Measurements from ENCODE around the gene JAG1.

The JAG1 gene

DNA sequence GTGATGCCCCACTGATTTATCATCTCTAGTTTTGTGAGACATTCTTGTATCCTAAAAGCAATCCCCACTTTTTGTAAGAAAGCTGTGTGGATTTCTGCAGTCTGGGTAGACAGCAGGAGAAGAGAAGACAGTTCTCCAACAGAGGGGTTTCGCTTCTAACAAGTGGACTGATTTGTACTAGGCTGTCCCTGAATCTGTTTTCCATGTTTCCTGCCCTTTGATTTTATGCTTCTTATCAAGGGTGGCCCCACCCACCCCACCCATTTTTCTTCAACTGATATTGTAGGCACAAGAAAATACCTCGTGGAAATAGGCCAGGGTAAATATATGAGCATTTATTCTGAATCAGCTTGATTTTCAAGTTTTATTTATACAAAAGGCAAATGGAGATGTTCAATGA, 25.7 kb upstream of the JAG1 start:
- no peak for DNase-seq

DNA sequence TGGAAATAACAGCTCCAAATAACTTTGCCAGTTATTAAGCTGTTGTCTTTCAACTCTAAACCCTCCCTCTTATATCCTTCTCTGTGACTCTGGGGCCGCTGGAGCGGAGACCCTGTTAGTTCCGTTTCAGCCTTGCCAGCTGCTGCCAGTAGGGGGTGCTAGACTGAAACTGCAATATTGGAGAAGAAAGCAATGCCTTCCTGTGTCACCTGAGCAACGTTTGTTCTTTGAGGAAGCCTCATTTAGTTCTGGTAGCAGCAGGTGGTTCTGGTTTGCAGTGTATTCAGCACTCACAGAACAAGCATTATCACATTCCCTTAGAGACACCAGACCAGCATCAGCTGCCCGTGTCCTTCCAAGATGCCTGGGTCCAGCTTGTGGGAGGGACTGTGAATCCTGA, 22.9 kb upstream of the JAG1 start:
- DNase-seq, result no peak

DNA sequence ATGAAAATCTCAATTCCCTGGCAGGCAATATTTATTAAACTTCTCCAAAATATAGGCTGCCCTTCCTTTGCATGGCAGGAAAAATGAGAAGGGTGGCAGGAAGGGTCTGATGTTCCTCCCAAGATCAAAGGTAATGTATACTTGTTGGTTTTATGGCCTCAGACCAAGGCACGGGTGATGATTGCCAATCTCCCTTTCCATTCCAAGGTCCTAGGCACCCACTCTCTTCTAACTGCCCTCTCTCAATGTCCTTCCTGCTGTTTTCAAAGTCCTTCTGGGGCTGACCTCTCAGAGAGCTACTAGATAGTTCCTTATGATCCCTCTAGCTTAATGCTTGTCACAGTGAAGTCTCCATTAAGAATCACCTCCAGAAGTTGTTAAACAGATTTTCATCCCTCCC, 15.6 kb upstream of the JAG1 start:
- no peak for DNase-seq

DNA sequence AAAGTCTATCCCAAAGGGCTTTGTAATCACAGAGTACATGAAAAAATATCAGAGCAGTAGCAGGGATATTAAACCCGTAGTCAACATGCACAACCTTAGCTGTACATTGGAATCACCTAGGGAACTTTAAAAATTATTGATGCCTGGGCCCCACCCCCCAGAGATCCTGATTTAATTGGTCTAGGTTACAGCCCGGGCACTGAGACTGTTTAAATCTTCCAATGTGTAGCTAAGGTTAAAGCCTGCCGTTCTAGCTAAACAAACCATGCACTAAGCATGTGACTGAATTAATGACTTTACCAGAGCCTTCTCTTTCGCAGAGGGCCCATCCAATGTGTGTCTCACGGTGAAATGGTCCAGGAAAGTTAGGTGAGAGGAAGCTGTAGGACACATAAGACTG, 14.1 kb upstream of the JAG1 start:
- DNase-seq, result no peak

GRCh38 chr20:10686356-10687133, 12.7 kb upstream of the JAG1 start:
- no peak for DNase-seq

DNA sequence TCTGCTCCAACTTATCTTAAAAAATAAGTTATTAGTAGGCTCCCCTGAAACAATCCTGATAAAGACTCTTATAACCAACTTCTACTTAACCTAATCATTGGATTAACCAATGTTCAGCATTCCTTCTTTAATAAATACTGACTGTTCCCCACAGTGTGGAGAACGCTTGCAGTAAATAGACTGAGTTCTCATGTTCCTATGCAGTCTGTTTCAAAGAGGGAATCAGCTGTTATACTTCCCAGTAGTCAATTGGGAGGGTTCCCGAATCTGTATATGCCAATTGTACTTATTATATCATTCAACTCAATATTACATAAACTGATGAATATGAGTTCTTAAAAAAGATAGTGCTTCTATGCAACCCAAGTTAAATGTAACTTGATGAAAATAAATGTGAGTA, 9.7 kb upstream of the JAG1 start:
- no peak for DNase-seq

GRCh38 chr20:10682939-10683338, 9.1 kb upstream of the JAG1 start:
- no peak for DNase-seq

DNA sequence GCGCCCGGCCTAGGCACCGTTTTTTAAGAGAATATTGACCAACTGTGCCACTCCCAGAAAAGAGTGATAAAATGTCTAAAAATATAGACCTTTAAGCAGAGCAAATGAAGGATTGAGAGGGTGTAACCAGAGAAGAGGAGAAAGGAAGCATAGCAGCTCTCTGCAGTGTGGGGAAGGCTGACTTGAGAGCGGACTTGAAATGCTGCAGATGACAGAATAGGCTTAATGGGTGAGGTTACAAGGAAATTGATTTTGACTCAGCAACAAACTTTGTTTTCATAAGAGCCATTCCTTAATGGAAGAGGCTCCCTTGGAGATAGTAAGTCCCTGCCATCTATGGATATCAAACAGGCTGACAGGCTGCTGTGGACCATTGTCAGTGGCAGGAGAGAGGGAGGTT, 7.7 kb upstream of the JAG1 start:
- no peak for DNase-seq

DNA sequence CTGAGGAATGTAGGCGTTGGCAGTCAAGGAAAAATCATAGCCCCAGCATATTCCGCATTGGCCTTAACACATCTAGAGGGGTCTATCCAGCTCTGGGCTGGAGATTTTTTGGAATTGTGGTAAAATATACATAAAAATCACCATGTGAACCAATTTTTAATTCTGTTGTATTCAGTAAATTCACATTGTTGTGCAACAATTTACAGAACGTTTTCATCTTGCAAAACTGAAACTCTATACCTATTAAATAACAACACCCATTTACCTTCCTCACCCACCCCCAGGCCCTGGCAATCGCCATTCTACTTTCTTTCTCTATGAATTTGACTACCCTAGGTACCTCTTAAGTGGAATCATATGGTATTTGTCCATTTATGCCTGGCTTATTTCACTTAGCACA, 6.8 kb upstream of the JAG1 start:
- no peak for DNase-seq

- no peak for DNase-seq
Observed at GRCh38 chr20:10679269-10679668, 5.5 kb upstream of the JAG1 start.

DNA sequence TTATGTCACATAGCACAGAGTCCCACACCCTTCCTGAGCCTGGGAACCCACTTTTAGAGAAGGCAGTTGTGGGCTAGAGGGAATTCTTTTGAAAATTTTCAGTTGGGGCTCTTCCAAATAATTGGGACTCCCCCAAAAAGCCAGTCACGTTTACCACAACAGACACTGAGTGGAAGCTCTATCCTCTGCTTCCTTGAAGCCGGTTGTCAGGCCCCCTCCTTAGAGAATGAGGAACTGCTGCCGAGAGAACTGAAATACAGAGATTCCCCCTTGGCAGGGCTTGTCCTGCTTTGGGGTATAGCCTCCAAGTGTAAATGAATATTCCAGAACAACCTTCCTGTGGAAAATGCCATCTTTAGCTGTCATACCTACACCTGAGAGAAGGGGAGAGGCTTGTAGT, 2.7 kb upstream of the JAG1 start:
- DNase-seq, result no peak

GRCh38 chr20:10675450-10675848, 1.6 kb upstream of the JAG1 start:
- no peak for DNase-seq

DNA sequence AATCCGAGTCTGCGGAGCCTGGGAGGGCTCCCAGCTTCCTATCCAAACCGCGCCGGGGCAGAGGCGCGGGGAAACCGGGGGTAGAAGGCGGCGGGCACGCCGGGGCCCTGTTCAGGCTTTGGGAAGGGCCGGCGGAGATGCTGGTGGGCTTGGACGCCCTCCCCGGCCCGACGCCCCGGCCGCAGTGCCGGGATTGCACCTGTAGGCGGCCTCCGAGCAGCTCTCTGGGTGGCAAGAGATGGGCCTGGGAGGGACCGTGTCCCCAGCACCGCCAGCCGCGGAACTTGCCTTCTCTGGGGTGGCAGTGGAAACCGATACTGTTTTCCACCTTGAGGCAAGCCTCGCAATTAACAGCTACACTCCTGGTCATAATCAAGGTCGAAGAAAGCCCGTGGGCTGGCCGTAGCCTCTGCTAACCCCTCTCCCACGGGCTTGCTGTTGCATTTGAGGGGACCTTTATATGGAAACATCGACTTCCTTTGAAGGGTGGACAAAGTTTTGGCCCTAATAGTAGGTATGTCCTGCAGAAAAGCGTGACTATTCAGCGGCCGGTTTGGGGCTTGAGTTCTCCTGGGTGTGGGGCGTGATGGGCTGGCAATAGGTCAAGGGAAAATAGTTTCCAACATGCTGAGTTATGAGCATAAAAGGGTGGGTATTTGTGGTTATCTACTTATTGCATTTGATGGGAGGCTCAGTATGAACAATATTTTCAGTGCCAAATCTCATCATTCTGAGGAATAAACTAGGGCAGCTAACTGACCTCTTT, 1.1 kb upstream of the JAG1 start:
- DNase-seq, result peak; percentile 40

DNA sequence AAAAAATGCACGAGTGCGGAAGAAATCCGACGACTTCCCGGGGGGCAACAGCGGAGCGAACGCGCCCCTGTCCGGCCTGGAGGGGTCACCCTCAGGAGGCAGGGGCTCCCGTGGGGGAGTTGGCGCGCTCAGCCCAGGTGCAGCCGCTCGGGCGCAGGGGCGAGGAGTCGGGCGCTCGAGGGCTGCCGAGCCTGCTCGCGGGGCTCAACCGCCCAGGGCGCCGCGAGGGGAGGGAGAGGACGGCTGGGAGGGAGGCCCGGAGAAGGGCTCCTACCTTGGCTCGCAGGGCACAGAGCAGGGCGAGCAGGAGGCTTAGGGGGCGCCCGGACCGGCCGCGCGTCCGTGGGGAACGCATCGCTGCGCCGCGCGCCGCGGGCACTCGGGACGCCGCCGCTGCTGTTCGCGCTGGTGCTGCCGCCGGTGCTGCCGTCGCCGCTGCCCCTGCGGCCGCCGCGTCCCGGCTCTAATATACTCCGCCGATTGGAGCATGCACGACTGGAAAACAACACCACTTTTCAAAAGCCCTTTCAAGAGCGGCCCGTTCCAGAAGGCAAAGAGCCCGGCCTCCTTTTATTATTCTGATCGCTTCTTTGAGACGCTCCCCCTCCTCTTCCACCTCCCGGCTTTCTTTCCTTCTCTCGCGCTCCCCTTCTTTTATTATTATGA, 490 bp downstream of the JAG1 start:
- DNase-seq, result peak; percentile 62

- DNase-seq, result no peak
Observed at GRCh38 chr20:10672624-10673127, 1.1 kb downstream of the JAG1 start.

DNA sequence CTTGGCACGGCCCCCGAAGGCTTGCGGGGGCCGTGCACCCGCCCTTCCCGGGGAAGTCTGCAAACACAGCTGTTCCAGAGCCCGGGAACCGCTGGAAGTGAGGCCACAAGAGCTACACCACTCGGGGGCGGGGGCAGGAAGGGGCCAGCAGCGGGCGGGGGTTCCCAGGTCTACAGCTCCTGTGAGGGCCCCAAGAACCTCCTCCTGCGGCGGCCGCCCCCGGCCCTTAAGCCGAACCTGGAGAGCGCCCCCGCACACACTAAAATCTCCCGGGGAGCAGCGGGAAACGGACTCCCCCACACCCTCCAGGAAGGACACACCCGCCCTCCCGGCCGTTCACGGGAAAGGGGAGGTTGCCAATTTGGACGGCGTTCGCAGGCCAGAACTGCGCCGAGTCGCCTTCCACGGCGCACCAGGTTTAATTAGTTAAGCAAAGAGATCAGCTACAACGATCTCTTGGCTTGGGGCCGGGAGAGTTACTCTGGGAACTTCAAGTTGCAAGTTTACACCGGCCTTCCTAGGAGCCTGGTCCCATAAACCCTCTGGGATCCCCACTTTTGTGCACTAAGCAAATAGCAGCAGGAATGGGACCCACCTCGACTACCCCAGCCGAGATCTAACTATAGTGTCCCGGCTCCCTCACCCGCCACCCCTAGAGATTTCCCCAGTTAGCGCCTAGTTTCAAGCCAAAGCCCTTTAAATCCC, 1.7 kb downstream of the JAG1 start:
- DNase-seq, result peak; percentile 29

DNA sequence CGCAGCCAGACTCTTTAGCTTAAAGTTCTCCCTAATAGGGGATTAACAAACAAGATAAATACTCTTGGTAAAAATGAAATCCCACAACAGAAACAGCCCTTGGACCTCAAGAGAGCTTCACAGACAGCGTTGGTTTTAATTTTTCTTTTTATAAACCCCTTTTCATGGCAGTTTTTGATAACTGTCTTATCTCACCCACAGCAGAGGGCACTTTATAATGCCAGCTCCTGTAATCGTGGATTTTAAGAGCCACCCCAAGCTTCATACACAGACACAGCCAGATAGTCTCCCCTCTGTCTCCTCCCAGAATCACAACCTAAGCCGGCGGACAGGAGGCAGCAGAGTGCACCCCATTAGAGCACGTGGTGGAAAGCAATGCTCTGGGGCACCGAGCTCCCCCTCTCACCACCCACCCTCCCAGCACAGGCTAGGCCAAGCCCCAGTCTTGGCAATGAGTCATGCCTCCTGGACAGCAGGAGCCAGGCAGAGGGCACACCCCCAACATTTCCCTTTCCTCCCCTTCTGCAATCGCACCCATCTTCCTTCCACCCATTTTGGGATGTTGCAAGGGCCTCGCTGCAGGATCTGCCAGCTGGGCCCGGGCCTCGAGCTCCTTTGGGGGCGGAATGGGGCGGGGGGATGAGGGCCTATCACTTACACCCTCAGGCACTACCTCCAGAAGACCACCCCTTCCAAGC, 2.4 kb downstream of the JAG1 start:
- peak; percentile 56 for DNase-seq

GRCh38 chr20:10670501-10671220, 3.1 kb downstream of the JAG1 start:
- no peak for DNase-seq

- no peak for DNase-seq
Observed at GRCh38 chr20:10669843-10670446, 3.9 kb downstream of the JAG1 start.

- DNase-seq, result no peak
Observed at GRCh38 chr20:10668677-10669368, 5.0 kb downstream of the JAG1 start.

Measured in NCI-H446 treated with DMSO at 0.1 percent for 48 hours (cell line).